ENCODE data around the gene CUL9. TPM values are rescaled to one million over a fixed set of nuclear protein-coding genes. Genes with fewer than 3 reads are reported as not detected.

CUL9 gene
- polyA plus RNA-seq, 1 donor from 2014 or later: 65.0 TPM

GRCh38 chr6:43202451-43202850 is 20.5 kb downstream of the CUL9 start:
- Histone ChIP-seq H3K9ac (ENCODE audit: low read length) (no peak overlapping the region), H3K36me3 (ENCODE audit: insufficient read depth, low read length) (no peaks in the 10 kb centered on the region), H3K4me3 (ENCODE audit: low read length) (no peak overlapping the region), H4K20me1 (ENCODE audit: insufficient read depth) (no peaks in the 10 kb centered on the region), H3K27ac (ENCODE audit: low read length) (no peak overlapping the region), H2AFZ (ENCODE audit: low read depth, low read length) (no peak overlapping the region), H3K9me2 (ENCODE audit: insufficient read depth, low read length) (no peaks in the 10 kb centered on the region), H3K4me2 (ENCODE audit: low read length) (no peak overlapping the region), H3K9me3 (ENCODE audit: low read length) (no peaks in the 10 kb centered on the region), H3K27me3 (ENCODE audit: insufficient read depth, low read depth, low read length) (no peaks in the 10 kb centered on the region), H3K79me2 (replicated peaks; ENCODE audit: insufficient read depth, low read length) (no peaks in the 10 kb centered on the region), H3F3A (ENCODE audit: insufficient read depth, low read length, poor library complexity, severe bottlenecking) (no peaks in the 10 kb centered on the region)
- no peak for TF ChIP-seq EZH2 (IDR thresholded peaks at IDR 0.05; ENCODE audit: borderline replicate concordance, insufficient read depth, low read length, poor library complexity, severe bottlenecking)
- no peak for TF ChIP-seq TAF1 (IDR thresholded peaks at IDR 0.05; ENCODE audit: low read depth)
- no peak for TF ChIP-seq SMC3 (conservative IDR thresholded peaks at IDR 0.05; ENCODE audit: poor library complexity)
- no peak for TF ChIP-seq CTCF (IDR thresholded peaks at IDR 0.05; ENCODE audit: poor library complexity, severe bottlenecking)
- TF ChIP-seq EP300 (conservative IDR thresholded peaks at IDR 0.05; ENCODE audit: poor library complexity, severe bottlenecking): no peak
- no peak for TF ChIP-seq REST (IDR thresholded peaks at IDR 0.05; ENCODE audit: borderline replicate concordance)
- no peak for TF ChIP-seq MXI1 (conservative IDR thresholded peaks at IDR 0.05; ENCODE audit: poor library complexity, severe bottlenecking)
- no peak for TF ChIP-seq RAD21 (conservative IDR thresholded peaks at IDR 0.05)

- Histone ChIP-seq H2AFZ (ENCODE audit: low read depth, low read length) (no peak overlapping the region), H3K4me2 (ENCODE audit: low read length) (no peak overlapping the region), H3K4me3 (ENCODE audit: low read length) (no peak overlapping the region), H3K9me2 (ENCODE audit: insufficient read depth, low read length) (no peaks in the 10 kb centered on the region), H3K27me3 (ENCODE audit: insufficient read depth, low read depth, low read length) (no peaks in the 10 kb centered on the region), H4K20me1 (ENCODE audit: insufficient read depth) (no peaks in the 10 kb centered on the region), H3K27ac (ENCODE audit: low read length) (no peak overlapping the region), H3F3A (ENCODE audit: insufficient read depth, low read length, poor library complexity, severe bottlenecking) (no peaks in the 10 kb centered on the region), H3K36me3 (ENCODE audit: insufficient read depth, low read length) (no peaks in the 10 kb centered on the region), H3K79me2 (replicated peaks; ENCODE audit: insufficient read depth, low read length) (no peaks in the 10 kb centered on the region), H3K9ac (ENCODE audit: low read length) (no peak overlapping the region), H3K9me3 (ENCODE audit: low read length) (no peaks in the 10 kb centered on the region)
- no peak for TF ChIP-seq TAF1 (IDR thresholded peaks at IDR 0.05; ENCODE audit: low read depth)
- TF ChIP-seq MXI1 (conservative IDR thresholded peaks at IDR 0.05; ENCODE audit: poor library complexity, severe bottlenecking): no peak
- TF ChIP-seq REST (IDR thresholded peaks at IDR 0.05; ENCODE audit: borderline replicate concordance): no peak
- TF ChIP-seq EZH2 (IDR thresholded peaks at IDR 0.05; ENCODE audit: borderline replicate concordance, insufficient read depth, low read length, poor library complexity, severe bottlenecking): no peak
- TF ChIP-seq CTCF (IDR thresholded peaks at IDR 0.05; ENCODE audit: poor library complexity, severe bottlenecking): no peak
- no peak for TF ChIP-seq SMC3 (conservative IDR thresholded peaks at IDR 0.05; ENCODE audit: poor library complexity)
- TF ChIP-seq RAD21 (conservative IDR thresholded peaks at IDR 0.05): no peak
- no peak for TF ChIP-seq POLR2AphosphoS5 (IDR thresholded peaks at IDR 0.05)
- TF ChIP-seq EP300 (conservative IDR thresholded peaks at IDR 0.05; ENCODE audit: poor library complexity, severe bottlenecking): no peak
Measured at GRCh38 chr6:43203029-43203717, 21.2 kb downstream of the CUL9 start.
